GM19372 (cell line): ENCODE data around the gene MGST1.
"Not testable (repeated sequence)": the region's sequence is repeated elsewhere in the genome, so short reads cannot be mapped to it uniquely, and the experiment has no call there.

Experiments used
- ATAC-seq: cut with Tn5 transposase; IDR thresholded peaks from one replicate; pipeline ENCODE4 v1.9.1; 2021; ENCODE audit warnings: mild to moderate bottlenecking, low read depth, moderate library complexity; ENCODE audit not compliant: unreplicated experiment

The MGST1 gene

DNA sequence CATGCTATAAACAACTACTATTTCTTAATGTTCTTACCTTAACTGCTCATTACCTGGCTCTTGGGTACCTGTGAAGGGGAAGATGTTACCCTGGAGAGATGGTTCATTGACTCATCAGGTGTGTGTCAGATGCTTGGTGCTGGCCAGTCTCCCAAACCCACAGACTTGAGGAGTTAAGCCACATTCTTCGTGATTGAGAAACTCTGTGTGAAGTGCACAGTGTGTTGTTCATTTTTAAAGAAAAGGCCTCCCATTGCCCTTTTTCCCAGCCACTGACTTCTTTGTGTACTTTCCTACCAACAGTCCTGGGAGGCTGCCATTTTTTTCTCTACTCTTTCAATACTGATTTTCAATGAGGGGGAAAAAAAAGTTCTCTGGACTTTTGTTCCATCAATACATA, 3.2 kb downstream of the MGST1 start:
- no peak for ATAC-seq

DNA sequence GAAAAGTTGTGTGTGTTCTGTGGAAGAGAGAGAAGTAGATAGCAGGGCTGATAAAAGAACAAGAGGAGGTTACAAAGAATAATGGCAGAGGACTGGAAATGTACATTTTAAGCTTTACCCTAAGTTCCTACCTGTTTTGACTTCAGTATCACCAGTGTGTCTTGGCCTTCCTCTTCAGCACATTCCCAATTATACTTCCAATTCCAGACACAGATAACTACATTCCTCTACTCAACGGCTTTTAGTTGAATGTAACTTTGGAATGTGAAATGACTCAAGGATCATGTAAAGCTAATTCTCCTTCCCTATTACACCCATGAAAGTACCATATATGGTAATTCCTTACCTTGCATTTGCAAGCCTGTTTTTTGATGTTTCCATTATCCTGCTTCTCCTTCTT, 5.0 kb downstream of the MGST1 start:
- ATAC-seq: no peak

DNA sequence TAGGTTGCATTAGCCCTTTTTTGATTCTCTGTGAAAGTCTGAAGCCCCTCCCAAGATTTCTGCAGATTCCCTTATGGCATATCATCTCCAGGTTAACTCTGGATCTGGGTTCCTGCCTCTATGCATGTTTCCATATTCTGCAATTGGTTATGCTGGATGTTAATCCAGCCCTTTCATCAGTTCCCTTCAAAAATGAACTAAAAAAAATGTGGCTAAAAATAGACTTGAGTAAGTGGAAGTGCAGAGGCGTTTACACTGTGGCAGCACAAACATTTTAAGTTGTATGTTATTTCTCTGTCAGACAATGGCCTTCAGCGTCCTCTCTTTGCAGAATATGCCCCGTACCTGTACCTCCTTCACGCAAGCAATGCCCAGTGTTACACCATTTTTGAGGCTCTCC, 11.4 kb downstream of the MGST1 start:
- ATAC-seq: no peak

DNA sequence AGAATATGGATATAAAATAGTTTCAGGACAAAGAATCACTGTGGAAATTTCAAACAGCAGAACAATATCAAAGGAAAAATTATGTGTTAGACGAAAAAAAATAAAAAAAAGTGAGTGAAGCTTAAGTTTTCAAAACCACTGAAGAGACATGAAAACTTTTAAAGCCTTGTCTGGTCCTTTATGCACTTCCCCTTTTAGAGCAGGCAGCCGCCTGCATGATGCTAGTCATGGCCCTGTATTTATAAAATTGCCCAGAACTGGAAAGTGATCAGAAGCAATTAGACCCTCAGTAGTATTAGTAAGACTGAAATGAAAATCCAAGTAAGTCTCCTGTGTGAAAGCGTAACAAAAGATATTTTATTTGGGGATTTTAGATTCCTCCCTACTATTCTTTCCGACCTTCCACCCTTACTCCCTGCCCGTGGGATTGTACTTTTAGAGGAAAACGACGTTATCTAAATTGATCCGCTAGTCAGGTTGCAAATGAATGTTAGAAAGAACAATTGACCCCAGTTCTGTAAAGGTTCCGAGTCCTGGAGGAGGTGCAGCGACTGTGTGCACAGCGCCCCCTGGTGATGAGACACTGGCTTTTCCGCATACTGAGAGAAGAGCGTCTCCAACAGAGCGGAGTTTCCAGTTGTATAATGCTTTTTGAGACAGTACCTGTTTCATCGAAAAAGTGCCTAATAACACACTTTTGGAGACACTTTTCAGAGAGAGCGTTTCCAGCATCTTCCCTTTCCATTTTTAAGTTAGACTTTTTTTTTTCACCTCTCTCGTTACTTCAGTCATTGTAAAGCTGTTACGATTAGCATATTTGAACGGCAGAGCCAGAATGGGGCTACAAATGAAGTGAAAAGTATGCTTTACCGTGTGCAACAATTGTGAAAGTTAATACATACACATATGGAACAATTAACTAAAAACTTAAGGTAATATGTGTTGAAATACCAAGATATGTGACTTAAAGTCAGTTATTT, 12.4 kb downstream of the MGST1 start:
- ATAC-seq: no peak

DNA sequence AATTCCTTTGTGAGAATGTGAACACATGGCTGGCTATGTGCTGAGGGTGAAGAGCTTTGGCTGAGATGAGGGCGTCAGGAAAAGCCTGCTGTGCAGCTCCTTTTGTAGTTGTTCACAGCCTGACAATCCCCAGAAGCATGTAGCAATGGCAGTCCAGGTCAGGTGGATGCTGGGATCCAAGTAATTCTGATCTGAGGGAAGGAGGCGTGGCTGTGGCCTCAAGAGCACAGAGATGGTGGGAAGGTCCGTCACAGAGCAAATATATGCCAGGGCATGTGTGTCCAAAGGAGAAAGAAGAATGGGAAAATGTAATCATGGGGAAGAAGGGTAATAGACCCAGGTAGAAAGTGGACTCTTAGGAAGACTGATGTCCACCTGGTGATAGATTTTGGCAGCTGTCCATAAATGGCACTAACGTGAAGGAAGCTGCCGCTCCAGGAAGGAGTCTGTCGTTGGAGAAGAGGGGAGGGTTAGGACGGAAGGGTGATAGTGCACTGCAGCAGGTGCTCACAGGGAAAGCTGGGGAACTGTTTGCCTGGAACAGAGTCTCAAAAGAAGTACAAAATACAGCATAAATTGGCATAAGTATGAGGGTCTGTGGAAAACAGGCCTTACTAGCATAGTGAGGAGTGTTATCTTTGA, 13.8 kb downstream of the MGST1 start:
- no peak for ATAC-seq

DNA sequence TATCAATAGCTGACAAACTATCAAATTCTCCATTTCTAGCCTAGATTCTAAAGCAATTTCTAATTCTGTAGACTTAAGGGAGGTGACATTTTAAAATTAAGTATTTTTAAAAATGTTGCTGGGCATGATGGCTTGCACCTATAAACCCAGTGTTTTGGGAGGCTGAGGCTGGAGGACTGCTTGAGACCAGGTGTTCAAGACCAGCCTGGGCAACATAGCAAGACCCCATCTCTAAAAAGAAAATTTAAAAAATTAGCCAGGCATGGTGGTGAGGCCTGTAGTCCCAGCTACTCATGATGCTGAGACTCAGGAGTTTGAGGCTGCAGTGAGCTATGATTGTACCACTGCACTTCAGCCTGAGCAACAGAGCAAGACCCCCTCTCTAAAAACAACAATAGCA, 15.1 kb downstream of the MGST1 start:
- no peak for ATAC-seq

DNA sequence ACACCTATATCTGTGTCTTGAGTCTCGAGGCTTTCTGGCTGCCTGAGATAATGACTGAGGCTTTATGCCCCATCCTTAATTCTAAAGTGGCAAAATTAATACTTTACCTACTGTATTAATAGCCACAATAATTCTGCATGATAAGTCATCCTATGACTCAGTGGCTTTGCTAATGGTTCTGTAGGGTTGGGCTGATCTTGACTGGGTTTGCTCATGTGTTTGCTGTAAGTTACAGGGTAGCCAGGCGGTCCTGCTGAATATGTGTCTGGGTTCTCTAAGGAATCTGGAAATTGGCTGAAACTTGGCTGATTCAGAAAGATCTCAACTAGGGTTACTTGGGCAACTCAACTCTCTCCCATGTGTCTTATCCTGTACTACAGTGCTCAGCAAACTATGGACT, 21.7 kb downstream of the MGST1 start:
- no peak for ATAC-seq

DNA sequence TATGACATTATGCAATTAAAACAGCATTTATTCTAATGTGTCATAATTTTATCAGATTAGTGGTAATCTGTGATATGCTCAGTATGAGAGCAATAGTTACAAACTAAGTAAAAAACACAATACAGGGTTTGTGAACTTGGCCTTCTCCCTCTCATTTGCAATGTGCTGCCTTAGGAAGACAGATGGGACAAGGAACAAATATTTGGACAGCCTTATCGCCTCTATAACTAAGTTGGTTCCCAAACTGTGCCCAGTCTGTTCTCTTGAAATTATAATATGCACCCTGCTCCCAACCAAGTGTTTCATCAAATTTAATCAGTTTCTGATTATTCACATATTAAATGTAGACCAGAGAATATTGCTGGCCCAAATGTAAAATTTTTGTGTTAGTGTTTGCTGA, 22.7 kb downstream of the MGST1 start:
- no peak for ATAC-seq

DNA sequence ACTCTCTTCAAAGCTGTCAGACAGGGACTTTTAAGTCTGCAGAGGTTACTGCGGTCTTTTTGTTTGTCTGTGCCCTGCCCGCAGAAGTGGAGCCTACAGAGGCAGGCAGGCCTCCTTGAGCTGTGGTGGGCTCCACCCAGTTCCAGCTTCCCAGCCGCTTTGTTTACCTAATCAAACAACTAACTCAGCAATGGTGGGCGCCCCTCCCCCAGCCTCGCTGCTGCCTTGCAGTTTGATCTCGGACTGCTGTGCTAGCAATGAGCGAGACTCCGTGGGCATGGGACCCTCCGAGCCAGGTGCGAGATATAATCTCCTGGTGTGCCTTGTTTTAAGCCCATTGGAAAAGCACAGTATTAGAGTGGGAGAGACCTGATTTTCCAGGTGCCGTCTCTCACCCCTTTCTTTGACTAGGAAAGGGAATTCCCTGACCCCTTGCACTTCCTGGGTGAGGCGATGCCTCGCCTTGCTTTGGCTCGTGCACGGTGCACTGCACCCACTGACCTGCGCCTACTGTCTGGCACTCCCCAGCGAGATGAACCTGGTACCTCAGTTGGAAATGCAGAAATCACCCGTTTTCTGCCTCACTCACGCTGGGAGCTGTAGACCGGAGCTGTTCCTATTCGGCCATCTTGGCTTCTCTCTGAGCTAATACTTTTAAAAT, 35.3 kb downstream of the MGST1 start:
- not testable (repeated sequence) for ATAC-seq

DNA sequence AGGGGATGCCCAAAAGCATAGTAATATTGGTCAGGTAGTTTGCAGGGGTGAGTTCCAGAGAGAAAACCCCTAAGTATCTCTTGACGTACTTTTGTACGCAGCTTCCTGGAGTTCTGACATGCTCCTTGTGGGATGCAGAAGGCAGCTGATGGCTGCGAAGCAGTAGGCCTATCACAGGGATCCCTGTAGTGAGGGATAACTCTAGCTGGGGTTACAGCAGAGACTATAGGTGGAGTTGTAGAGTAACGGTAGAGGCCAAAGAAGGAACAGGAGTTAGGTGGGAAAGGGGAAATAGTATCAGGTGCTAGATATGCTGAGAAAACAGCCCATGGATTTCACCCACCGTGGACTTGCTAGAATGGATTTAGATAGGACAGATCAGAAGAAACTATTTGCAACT, 37.3 kb downstream of the MGST1 start:
- no peak for ATAC-seq

DNA sequence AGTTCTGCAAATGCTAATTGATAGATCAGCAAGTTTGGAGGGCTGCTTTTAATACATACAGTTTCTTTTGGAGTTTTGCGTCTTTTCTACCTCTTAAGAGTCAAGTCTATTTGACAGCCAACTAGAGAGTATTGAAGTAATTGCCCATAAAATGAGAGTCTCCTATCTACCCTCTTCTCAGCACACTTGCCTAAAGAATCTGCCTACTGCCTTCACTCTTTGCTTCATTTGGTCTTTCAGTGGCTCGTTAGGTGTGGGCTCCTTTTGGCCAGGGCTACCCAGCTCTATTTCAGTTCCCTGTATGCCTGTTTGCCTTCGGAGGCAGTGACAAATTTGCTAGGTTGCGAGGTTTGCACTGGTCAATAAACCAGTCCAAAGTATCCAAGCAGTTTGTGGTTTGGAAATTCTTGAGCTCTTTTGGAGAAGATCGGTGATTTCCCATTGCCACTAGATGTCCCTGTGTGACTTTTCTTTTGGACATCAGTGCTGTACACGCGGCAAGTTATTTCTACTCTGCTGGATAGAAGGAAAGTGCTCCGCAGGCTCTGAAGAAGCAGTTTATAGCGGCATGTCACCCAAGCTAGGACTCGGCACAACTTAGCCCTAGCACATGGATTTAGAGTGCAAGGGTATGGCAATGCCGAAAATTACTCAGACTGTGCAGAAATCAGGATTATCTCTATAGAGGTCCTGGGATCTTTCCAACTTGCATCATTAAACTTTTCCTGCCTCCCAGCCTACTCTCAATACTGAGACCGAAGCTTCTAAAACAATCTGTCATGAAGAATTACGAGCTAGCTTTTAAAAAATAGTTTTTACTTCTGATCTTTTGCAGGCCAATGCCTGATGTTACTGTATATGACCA, 38.6 kb downstream of the MGST1 start:
- no peak for ATAC-seq

DNA sequence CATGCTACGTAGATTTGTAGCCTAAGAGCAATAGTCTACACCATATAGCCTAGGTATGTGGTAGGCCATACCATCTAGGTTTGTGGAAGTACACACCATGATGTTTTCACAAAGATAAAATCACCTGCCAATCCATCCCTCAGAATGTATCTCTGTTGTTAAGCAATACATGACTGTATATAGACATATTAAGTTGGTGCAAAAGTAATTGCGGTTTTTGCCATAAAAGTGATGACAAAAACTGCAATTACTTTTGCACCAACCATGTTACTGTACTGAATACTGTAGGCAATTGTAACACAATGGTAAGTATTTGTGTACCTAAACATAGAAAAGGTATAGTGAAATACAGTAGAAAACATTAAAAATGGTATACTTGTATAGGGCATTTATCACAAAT, 40.5 kb downstream of the MGST1 start:
- ATAC-seq: no peak

DNA sequence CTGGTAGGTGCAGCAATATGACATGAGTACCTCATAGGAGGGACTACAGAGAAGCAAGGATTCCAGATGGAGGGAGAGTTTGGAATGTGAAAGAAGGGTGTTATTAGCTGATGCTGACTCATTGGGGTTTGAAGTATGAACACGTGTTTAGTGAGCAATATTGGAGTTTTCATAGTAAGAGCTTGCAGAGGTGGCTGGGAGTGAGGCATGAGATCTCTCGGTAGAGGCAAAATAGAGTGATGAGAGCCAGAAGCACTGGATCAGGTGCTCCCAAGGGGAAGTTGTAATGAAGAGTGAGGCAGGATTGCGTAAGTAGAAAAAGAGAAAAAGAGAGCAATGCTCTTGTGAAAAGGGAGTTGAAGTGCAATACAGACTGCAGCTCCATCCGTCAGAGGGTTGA, 42.1 kb downstream of the MGST1 start:
- ATAC-seq: no peak

DNA sequence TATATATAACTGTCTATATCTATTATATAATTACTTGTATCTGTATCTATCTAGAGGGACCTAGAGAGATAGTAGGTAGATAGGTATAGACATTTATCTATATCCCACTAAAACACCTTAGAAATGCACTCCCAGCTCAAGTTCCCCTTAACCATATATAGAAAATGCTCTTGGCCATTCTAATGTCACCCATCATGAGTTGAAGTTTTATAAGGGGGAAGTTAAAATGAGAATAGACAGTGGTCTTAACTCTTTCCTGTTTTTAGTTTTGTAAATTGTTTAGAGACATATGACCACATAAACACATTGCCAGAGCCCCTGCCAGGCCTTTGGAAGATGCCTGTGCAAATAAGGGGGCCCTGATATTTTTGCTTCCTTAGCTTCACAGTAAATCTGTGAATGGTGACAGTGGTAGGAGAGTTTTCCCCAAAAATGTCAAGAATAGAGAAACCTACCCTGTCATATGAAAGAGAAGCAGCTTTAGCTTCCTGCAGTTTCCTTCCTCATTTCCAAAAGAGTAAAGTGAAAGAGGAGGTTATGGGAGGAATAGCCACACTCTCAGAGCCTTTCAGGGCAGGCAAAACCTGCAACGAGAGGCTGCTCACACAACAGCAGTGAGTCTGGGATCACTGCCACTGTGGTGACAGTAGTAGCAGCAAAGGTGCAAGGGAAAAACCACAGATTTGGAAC, 45.5 kb downstream of the MGST1 start:
- ATAC-seq: no peak

DNA sequence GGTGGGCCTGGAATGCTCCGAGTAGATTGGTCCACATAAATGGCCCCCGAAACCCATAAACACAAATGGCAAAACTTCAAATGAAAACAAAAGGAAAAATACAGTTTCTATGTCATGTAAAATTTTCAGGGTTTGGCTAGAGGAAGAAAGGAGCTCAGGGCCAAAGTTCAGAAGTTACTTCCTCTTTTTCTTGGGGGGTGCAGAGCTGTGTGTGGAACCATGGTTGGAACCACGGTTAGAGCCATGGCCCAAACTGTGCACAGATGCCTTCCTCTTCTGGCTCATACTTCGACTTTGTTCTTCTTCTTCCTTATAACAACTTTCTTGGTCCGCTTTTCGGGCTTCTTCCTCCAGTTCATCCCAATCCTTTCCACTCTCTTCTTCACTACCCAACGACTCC, 51.7 kb downstream of the MGST1 start:
- ATAC-seq: no peak

DNA sequence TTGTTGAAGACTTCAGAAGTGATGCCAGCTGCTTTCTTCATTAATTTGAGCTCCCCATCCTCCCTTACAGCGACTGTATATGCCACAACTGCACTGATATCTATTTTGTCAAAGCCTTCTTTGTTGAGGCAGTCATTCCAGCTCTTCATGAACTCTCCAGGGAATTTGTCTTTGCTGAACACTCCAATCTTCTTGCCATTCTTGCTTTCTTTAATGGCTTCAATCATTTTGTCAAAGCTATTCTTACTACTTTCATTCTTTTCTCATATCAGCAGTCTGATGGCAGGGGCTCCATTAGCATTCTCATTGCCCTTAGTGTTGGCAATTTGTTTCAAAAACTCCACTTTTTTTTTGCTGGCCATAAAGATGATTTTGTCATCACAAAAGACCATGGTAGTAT, 54.4 kb downstream of the MGST1 start:
- ATAC-seq: not testable (repeated sequence)

DNA sequence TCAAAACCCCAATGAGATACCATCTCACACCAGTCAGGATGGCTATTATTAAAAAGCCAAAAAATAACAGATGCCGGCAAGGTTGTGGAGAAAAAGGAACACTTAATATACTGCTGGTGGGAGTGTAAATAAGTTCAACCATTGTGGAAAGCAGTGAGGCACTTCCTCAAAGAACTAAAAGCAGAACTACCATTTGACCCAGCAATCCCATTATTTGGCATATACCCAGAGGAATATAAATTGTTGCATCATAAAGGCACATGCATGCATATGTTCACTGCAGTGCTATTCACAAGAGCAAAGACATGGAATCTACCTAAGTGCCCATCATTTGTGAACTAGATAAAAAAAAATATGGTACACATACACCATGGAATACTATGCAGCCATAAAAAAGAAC, 59.9 kb downstream of the MGST1 start:
- ATAC-seq: no peak
